Activated CD4-positive, alpha-beta T cell treated with anti-CD3 and anti-CD28 coated beads, Interleukin-2, Interleukin-4, amounts not matched to agents 100 ng/mL and 50 ng/mL, durations not matched to agents 16 hours and 8 hours (primary cell): ENCODE measurements around the gene LGALS3.
"Not testable (repeated sequence)": the region's sequence is repeated elsewhere in the genome, so short reads cannot be mapped to it uniquely, and the experiment has no call there.

ENCODE experiments used
- DNase-seq: peaks from one replicate; pipeline ENCODE4 v3.0.0-alpha.2; 2020; ENCODE audit warnings: low spot score

The LGALS3 gene

DNA sequence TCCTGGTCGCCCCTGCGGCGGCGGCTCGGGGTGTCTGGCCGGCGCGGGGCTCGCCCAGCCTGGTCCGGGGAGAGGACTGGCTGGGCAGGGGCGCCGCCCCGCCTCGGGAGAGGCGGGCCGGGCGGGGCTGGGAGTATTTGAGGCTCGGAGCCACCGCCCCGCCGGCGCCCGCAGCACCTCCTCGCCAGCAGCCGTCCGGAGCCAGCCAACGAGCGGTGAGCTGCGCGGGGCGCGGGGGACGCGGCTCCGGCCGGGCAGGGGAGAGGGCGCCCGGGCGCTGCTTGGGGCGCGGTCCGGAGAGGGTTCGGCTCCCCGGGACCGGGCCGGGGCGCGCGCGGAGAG lies at the start of gene LGALS3:
TSS of gene LGALS3 (plus strand) at position 167 of the 342 bp plus-strand sequence. CDS start 8,122 bp downstream, outside the sequence.
- peak; percentile 31 for DNase-seq

DNA sequence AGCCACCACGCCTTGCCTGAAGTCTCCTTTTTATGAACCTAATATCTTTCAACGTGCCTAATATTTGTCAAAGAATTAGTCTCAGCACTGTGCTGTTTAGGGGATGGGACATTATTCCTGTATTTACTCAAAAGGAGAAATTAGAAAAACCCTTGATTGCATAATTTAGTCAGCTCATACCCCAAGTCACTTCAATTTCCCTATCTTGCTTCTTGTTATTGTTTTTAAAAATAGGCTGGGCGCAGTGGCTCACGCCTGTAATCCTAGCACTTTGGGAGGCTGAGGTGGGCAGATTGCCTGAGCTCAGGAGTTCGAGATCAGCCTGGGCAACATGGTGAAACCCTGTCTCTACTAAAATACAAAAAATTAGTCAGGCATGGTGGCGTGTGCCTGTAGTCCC lies 49.1 kb upstream of the LGALS3 start:
- not testable (repeated sequence) for DNase-seq

DNA sequence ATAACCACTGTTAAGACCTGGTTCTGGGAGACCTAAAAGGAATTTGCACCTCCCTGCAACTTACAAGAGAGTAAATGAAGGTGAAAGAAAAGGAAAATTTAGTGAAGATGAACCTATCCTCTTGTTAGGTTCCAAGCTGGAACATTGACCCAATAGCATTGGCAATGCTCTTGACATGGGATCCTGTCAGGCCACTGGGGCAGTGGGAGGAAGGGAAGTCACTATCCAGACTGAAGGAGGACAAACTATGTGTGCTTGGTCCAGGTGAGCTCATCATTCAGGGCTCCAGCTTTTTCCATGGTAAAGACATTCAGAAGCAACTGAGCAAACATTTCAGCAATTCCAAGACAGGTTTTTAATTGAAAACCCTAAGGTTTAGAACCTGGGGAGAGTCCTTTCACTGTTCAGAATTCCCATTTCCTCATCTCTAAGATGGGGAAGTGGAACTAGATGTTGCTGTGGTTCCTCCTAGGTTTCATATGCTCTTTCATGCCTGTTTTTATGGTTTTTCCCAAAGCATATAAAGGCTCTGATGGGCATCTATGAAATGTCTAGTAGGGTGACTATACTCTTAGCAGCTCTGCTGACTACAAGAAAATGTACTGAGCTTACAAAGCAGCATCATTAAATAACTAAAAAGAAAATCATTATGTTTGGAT lies 44.5 kb upstream of the LGALS3 start:
- no peak for DNase-seq

DNA sequence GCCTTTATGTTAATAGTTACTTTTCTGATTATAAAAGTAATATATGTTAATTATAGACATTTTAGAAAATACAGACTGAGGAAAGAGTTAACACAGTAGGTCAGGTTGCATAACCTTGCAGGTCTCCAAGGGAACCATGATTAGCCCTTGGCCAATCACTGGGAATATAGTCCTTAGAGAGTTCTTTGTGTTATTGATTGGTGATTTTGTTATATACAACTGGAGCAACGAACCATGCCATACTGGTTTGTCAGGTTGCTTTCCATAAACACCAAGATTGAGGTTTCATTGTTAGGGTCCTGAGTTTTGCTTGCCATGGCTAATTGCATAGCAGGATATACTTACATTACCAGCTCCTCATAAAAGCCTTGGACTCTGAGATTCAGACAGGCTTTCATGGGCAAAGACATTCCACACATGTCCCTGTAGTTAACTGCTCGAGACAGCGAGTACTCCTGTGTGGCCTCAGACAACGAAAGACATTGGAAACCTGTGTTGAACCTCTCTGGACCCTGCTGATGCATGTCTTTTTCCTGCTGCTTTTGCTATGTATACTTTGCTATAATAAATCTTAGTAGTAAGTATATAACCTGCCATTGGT lies 43.9 kb upstream of the LGALS3 start:
- no peak for DNase-seq

- no peak for DNase-seq
Observed at GRCh38 chr14:55086938-55087337, 42.1 kb upstream of the LGALS3 start.

GRCh38 chr14:55088356-55088755 lies 40.7 kb upstream of the LGALS3 start:
- no peak for DNase-seq

- DNase-seq: no peak
Observed at GRCh38 chr14:55092341-55092740, 36.7 kb upstream of the LGALS3 start.

GRCh38 chr14:55094292-55095157 lies 34.5 kb upstream of the LGALS3 start:
- DNase-seq: no peak

- DNase-seq: peak; percentile 90
Observed at GRCh38 chr14:55097881-55098560, 31.0 kb upstream of the LGALS3 start.

DNA sequence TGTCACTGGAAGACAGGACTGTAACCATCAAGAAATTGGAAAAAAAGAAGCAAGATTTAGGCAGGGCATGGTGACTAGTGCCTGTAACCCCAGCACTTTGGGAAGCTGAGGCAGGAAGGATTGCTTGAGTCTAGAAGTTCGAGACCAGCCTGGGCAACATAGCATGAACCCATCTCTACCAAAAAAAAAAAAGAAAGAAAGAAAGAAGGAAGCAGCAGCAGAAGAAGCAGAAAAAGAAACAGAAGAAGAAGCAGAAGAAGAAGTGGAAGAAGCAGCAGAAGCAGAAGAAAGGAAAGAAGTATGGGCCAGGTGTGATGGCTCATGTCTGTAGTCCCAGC lies 30.5 kb upstream of the LGALS3 start:
- DNase-seq: no peak

DNA sequence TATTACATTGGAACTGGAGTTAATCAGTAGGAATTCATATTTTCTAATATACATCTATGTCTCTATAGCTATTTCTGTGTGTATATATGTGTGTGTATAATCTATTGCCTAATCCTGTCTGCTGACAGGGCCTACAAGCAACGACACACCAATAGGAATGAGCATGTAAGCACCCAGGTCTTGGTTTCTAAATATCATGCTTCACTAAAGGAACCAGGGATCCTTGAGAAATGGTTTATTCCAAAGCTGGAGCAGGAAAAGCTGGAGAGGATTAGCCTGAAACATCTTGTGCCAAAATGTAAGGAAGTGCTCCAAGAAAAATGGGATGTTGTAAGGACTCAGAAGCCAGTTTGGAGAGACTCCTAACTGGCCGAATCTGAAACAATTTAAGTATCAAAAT lies 29.3 kb upstream of the LGALS3 start:
- DNase-seq: no peak

GRCh38 chr14:55101698-55102097 lies 27.4 kb upstream of the LGALS3 start:
- no peak for DNase-seq

- peak; percentile 88 for DNase-seq
Observed at GRCh38 chr14:55102141-55102621, 26.9 kb upstream of the LGALS3 start.

DNA sequence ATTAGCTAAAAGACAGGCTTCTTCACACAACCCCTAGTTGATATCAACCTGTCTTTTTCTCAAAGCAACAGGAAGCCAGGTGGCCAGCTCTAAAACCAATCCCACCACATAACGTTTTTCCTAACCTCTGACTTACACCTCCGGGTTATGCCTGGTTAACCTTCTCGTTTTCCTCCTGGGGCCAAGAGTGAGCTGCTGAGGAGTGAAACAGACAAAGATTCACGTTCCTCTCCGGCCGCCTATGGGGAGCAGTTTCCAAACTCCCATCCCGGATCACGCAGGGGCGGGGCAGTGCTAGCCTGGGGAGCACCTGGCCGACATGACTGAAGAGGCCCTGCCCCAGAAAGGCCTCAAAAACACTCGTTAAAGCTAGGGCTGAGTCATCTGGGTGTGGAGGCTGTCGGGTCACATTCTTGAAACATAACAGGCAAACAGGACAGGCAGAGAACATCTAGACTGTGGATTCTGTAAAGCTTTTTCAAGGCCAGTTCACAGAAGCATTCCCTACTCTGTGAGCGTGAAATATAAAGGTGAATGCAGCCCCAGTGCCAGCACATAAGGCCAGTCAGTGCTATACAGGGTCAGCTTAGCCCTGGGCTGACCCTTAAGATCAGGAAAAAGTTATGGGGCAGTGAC lies 25.9 kb upstream of the LGALS3 start:
- peak; percentile 82 for DNase-seq

- no peak for DNase-seq
Observed at GRCh38 chr14:55103971-55104954, 24.8 kb upstream of the LGALS3 start.

- no peak for DNase-seq
Observed at GRCh38 chr14:55105991-55106390, 23.1 kb upstream of the LGALS3 start.

GRCh38 chr14:55107766-55108554 lies 21.1 kb upstream of the LGALS3 start:
- DNase-seq: peak; percentile 79

GRCh38 chr14:55109836-55110235 lies 19.2 kb upstream of the LGALS3 start:
- DNase-seq: no peak

- no peak for DNase-seq
Observed at GRCh38 chr14:55111122-55111708, 17.8 kb upstream of the LGALS3 start.

DNA sequence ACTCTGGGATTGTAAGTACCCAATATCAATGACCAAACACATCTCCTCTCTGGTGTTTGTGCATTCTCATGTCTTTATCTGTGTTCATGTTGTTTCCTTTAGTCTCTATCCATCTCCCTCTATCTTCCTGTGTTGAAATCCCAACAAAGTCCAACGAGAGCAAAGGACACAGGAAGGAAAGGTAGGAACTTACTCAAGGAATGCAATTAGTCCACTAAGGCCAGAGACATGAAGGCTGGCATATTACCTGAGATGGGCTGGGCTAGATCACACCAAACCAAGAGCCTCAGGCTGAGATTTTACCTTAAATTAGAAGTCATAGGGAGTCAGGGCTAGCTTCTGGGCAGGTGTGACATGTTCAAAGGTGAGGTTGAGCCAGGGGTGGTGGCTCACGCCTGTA lies 14.3 kb upstream of the LGALS3 start:
- no peak for DNase-seq
